Measurements from ENCODE around the gene MEIOSIN. TPM values are rescaled to one million over a fixed set of nuclear protein-coding genes. Genes with fewer than 3 reads are reported as not detected.

The MEIOSIN gene
- total RNA-seq, 1 experiment from 2014 or later, result not detected

DNA sequence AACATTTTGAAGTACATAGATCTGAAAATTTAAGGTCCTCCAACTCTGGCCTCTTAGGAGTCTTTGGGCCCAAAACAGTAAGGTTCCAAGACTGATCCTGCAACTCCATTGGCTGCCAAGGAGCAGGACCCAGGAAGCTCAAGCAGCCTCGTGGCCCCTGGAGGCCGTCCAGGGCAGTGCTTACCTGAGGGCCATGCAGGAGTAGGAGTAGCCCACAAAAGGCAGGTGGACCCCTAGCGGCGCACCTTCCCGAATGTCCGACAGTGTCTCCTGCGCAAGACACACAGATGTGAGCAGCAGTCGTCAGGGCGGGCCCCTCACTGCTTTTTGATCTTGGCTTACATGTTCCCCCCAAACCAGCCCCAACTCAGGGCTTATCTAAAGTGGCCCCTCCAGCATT is 41.5 kb downstream of the MEIOSIN start:
- H2AFZ ChIP-seq, result no peak overlapping the region
- H3K9me3 ChIP-seq (ENCODE audit: insufficient read depth, low read depth), result no peaks in the 10 kb centered on the region
- no peak for DNase-seq
- peaks cover 10% of the 10 kb centered on the region for H3K4me1 ChIP-seq (replicated peaks; ENCODE audit: insufficient read depth)
- CTCF ChIA-PET, result no interaction called here
- peaks cover 28% of the 10 kb centered on the region for H3K36me3 ChIP-seq (ENCODE audit: low read depth)
- intact Hi-C loops (cut with micrococcal nuclease; ENCODE audit: unreplicated experiment), result no loop called here
- TF ChIP-seq, protein P1, sequence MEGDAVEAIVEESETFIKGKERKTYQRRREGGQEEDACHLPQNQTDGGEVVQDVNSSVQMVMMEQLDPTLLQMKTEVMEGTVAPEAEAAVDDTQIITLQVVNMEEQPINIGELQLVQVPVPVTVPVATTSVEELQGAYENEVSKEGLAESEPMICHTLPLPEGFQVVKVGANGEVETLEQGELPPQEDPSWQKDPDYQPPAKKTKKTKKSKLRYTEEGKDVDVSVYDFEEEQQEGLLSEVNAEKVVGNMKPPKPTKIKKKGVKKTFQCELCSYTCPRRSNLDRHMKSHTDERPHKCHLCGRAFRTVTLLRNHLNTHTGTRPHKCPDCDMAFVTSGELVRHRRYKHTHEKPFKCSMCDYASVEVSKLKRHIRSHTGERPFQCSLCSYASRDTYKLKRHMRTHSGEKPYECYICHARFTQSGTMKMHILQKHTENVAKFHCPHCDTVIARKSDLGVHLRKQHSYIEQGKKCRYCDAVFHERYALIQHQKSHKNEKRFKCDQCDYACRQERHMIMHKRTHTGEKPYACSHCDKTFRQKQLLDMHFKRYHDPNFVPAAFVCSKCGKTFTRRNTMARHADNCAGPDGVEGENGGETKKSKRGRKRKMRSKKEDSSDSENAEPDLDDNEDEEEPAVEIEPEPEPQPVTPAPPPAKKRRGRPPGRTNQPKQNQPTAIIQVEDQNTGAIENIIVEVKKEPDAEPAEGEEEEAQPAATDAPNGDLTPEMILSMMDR (conservative IDR thresholded peaks at IDR 0.05), result no peak; the same call in 1 of the 2 replicates
- no peak for TF ChIP-seq EZH2 (IDR thresholded peaks at IDR 0.05; ENCODE audit: low read depth)
- BruUV-seq (replicated peaks), result no TSS peak
- POLR2A ChIA-PET (ENCODE audit: unreplicated experiment), result no interaction called here
- no peak overlapping the region for H3K4me3 ChIP-seq
- peaks cover 9% of the 10 kb centered on the region for H4K20me1 ChIP-seq (ENCODE audit: insufficient read depth)
- H3K27me3 ChIP-seq (ENCODE audit: insufficient read depth, low read depth), result no peaks in the 10 kb centered on the region
- H3F3A ChIP-seq (ENCODE audit: insufficient read depth, low read depth), result peaks cover 62% of the 10 kb centered on the region; the same call in 1 of the 2 replicates
- peaks cover 2% of the 10 kb centered on the region; the same call in 1 of the 2 replicates for H3K79me2 ChIP-seq (ENCODE audit: low read depth)
- H3K27ac ChIP-seq, result no peak overlapping the region
- H3K4me2 ChIP-seq, result no peak overlapping the region
- H3K9me2 ChIP-seq (ENCODE audit: insufficient read depth), result no peaks in the 10 kb centered on the region

DNA sequence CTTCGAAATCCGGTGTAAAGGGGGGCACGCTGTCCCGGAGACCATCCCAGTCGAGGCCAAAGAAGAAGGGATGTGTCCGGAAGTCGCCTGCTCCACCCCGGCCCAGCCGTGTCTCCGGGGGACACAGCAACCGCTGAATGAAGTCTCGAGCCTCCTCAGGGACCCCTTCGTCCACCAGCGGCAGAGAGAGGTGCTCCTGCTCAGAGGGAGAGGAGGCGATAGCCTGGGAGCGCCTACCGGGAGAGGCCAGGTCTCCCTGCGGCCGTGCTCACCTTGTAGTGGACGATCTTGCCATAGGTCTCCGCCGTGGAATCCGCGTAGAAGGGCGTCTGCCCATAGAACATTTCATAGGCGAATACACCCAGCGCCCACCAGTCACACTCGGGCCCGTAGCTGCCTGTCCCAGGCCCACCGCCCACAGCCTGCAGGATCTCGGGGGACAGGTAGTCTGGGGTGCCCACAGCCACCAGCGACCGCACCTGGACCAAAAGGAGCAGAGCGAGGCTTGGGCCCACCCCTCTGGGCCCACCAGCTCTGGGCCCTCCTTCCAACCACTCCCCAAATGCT is 44.2 kb downstream of the MEIOSIN start:
- ChIA-PET CTCF (no interaction called here), POLR2A (ENCODE audit: unreplicated experiment) (no interaction called here)
- H3K27me3 ChIP-seq (ENCODE audit: insufficient read depth, low read depth), result no peaks in the 10 kb centered on the region
- peaks cover 13% of the 10 kb centered on the region for H3K79me2 ChIP-seq (ENCODE audit: low read depth)
- H2AFZ ChIP-seq, result no peak overlapping the region
- H3K9me3 ChIP-seq (ENCODE audit: insufficient read depth, low read depth), result no peaks in the 10 kb centered on the region
- intact Hi-C loops (cut with micrococcal nuclease; ENCODE audit: unreplicated experiment), result no loop called here
- H3K9me2 ChIP-seq (ENCODE audit: insufficient read depth), result no peaks in the 10 kb centered on the region
- no TSS peak for BruUV-seq (replicated peaks)
- DNase-seq, result no peak
- H3K4me3 ChIP-seq, result no peak overlapping the region
- H3K4me2 ChIP-seq, result no peak overlapping the region
- peaks cover 30% of the 10 kb centered on the region for H3K4me1 ChIP-seq (replicated peaks; ENCODE audit: insufficient read depth)
- peaks cover 9% of the 10 kb centered on the region for H4K20me1 ChIP-seq (ENCODE audit: insufficient read depth)
- TF ChIP-seq EZH2 (IDR thresholded peaks at IDR 0.05; ENCODE audit: low read depth), result no peak
- TF ChIP-seq, protein P1 (conservative IDR thresholded peaks at IDR 0.05), result no peak
- H3K36me3 ChIP-seq (ENCODE audit: low read depth), result peaks cover 30% of the 10 kb centered on the region
- peaks cover 60% of the 10 kb centered on the region for H3F3A ChIP-seq (ENCODE audit: insufficient read depth, low read depth)
- no peak overlapping the region for H3K27ac ChIP-seq

DNA sequence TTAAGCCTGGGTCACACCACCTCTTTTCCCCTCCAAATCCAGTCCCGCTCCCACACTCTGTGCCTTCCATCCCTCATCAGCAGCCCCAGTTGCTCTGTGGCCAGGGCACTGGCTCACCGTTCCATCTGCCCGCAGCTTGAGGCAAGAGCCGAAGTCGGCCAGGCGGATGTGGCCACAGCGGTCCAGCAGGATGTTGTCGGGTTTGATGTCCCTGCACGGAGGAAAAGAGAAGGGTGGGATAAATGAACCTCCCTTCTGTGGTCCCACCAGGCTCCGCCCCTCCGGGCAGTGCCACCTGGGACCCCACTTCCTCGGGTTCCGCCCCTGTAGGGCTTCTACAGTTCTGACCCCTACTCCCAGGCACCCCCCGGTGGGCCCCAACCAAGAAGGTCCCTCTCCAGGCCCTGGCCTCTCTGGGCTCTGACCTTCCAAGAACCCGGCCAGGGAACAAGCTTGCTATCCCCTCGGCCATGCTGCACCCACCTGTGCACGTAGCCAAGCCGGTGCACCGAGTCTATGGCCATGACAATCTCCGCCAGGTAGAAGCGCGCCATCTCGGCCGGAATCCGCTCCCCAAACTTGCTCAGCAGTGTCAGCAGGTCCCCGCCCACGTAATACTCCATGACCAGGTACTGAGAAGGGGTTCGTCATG is 44.9 kb downstream of the MEIOSIN start:
- POLR2A ChIA-PET (ENCODE audit: unreplicated experiment), result no interaction called here
- Histone ChIP-seq H3K9me2 (ENCODE audit: insufficient read depth) (no peaks in the 10 kb centered on the region), H4K20me1 (ENCODE audit: insufficient read depth) (peaks cover 9% of the 10 kb centered on the region), H3K4me2 (no peak overlapping the region), H3K79me2 (ENCODE audit: low read depth) (peaks cover 13% of the 10 kb centered on the region), H3K27me3 (ENCODE audit: insufficient read depth, low read depth) (no peaks in the 10 kb centered on the region), H3K27ac (no peak overlapping the region), H3K4me1 (replicated peaks; ENCODE audit: insufficient read depth) (peaks cover 36% of the 10 kb centered on the region), H2AFZ (no peak overlapping the region), H3F3A (ENCODE audit: insufficient read depth, low read depth) (peaks cover 57% of the 10 kb centered on the region), H3K4me3 (no peak overlapping the region), H3K9me3 (ENCODE audit: insufficient read depth, low read depth) (no peaks in the 10 kb centered on the region), H3K36me3 (ENCODE audit: low read depth) (peaks cover 29% of the 10 kb centered on the region)
- no peak for DNase-seq
- TF ChIP-seq, protein P1 (conservative IDR thresholded peaks at IDR 0.05), result no peak
- TF ChIP-seq EZH2 (IDR thresholded peaks at IDR 0.05; ENCODE audit: low read depth), result no peak
- CTCF ChIA-PET, result no interaction called here
- intact Hi-C loops (cut with micrococcal nuclease; ENCODE audit: unreplicated experiment), result no loop called here
- BruUV-seq (replicated peaks), result no TSS peak

All from PC-9 (cell line).